Testis (tissue), 3 donors: ENCODE data around the gene LRRFIP1. TPM values are rescaled to one million over a fixed set of nuclear protein-coding genes. Genes with fewer than 3 reads are reported as not detected.

Source experiments
- DNase-seq: peaks from one replicate; pipeline ENCODE4 v3.0.0-alpha.2; 2019
- H3K27ac ChIP-seq, 2 donors: fragments of 200-600 bp; sonication (generic); one replicate each; pipeline ENCODE4 v1.5.1; 2019
- H3K27me3 ChIP-seq: fragments of 200-600 bp; sonication (generic); one replicate; pipeline ENCODE4 v1.5.1; 2019
- H3K36me3 ChIP-seq: fragments of 200-600 bp; sonication (generic); one replicate; pipeline ENCODE4 v1.5.1; 2017; ENCODE audit warnings: low read depth; ENCODE audit errors: missing control alignments
- H3K4me1 ChIP-seq: fragments of 200-600 bp; sonication (generic); one replicate; pipeline ENCODE4 v1.5.1; 2019
- H3K4me3 ChIP-seq, 2 donors: fragments of 200-600 bp; sonication (generic); one replicate each; pipeline ENCODE4 v1.5.1; 2017 to 2019
- H3K9me3 ChIP-seq: fragments of 200-600 bp; sonication (generic); one replicate; pipeline ENCODE4 v1.5.1; 2017
- POLR2A ChIP-seq: fragments of 450-650 bp; IDR thresholded peaks from one replicate; pipeline ENCODE4 v1.6.1; 2017; ENCODE audit warnings: antibody characterized with exemption, mild to moderate bottlenecking, moderate library complexity
- WGBS, 2 donors: methylation state at CpG; one replicate each; pipeline ENCODE4 v1.1.5; 2018; 5-methylcytosine and 5-hydroxymethylcytosine counted together
- intact Hi-C: fragments of 100-400 bp; cut with DNase I; formaldehyde crosslinking; loops from one replicate; pipeline ENCODE4 v1.15.1; 2023; ENCODE audit warnings: low total_unique reads
- polyA plus RNA-seq: library from polyadenylated mRNA; stranded (reverse); fragments of 350-450 nt; fragmentation: Illumina TruSeq; extraction: RNeasy Lipid Tissue Mini Kit (QIAGEN cat#74804); gene quantifications from one replicate; pipeline ENCODE4 v1.2.3, GENCODE V29; 2014; ENCODE audit warnings: low read depth, low replicate concordance; ENCODE audit not compliant: insufficient read depth
- total RNA-seq, 2 donors: library from RNA; depleted of rRNA; stranded (reverse); fragments of >200 nt; gene quantifications; one replicate each; pipeline ENCODE4 v1.2.3, GENCODE V29; 2016
- TF ChIP-seq, protein P1 (sequence below), 3 experiments: fragments of 450-650 bp in 2 of 3; fragments of 200-600 bp in 1 of 3; sonication (generic) in 1 of 3; IDR thresholded peaks; one replicate each; pipeline ENCODE4 v1.5.1; 2016 to 2019; ENCODE audit warnings: antibody characterized with exemption in 3 of 3, mild to moderate bottlenecking in 2 of 3, moderate library complexity in 1 of 3

LRRFIP1 gene
- total and polyA plus RNA-seq, 3 donors from 2014 or later = 17.4 to 33.5 (median 25.5) TPM

- 34 to 54% methylated on average over 11 to 16 of the region's 16 CpGs for WGBS, 2 donors
- Histone ChIP-seq H3K9me3 (no peaks in the 10 kb centered on the region), H3K36me3 (no peaks in the 10 kb centered on the region), H3K27ac (peak overlapping the region in 1 of 2 donors; percentile 9), H3K27me3 (no peaks in the 10 kb centered on the region), H3K4me3 (no peak overlapping the region), H3K4me1 (no peaks in the 10 kb centered on the region)
- TF ChIP-seq, protein P1, sequence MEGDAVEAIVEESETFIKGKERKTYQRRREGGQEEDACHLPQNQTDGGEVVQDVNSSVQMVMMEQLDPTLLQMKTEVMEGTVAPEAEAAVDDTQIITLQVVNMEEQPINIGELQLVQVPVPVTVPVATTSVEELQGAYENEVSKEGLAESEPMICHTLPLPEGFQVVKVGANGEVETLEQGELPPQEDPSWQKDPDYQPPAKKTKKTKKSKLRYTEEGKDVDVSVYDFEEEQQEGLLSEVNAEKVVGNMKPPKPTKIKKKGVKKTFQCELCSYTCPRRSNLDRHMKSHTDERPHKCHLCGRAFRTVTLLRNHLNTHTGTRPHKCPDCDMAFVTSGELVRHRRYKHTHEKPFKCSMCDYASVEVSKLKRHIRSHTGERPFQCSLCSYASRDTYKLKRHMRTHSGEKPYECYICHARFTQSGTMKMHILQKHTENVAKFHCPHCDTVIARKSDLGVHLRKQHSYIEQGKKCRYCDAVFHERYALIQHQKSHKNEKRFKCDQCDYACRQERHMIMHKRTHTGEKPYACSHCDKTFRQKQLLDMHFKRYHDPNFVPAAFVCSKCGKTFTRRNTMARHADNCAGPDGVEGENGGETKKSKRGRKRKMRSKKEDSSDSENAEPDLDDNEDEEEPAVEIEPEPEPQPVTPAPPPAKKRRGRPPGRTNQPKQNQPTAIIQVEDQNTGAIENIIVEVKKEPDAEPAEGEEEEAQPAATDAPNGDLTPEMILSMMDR (IDR thresholded peaks at IDR 0.05) = no peak
- no peak for TF ChIP-seq POLR2A
- peak; percentile 42 for DNase-seq
- intact Hi-C loops = no loop called here
These were observed 27.1 kb upstream of the LRRFIP1 start for GRCh38 chr2:237600205-237600846.

DNA sequence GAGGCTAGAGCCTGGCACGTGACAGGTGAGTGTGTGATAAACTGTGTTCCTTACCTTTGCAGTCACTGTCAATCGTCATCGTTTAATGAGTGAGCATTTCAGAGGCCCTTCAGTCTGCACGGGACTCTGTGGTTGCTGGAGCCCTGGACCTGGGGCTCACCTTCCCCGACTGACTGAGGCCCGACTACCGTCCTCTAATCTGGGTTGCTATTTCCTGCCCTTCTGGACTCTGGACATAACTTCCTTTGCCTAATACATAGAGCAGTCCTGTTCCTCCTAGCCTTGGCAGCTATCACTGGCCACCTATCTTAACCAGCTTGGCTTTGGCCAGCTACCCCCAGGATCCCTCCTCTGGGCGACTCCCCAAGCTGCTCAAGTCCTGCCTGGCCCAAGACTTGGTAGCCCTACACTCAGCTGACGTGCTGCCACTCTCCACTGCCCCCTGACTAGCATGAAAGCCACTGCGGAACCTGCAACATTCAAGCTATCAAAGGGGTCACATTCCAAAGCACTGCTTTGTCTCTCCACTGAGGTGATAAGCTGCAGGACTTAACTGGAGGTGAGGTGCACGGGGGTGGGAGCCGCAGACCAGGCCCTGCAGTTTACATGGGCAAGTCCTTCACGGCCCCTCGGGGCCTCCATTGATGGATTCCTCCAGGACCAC, 25.8 kb upstream of the LRRFIP1 start:
- 84 to 86% methylated on average over 12 to 14 of the region's 14 CpGs for WGBS, 2 donors
- Histone ChIP-seq H3K36me3 (no peaks in the 10 kb centered on the region), H3K27me3 (no peaks in the 10 kb centered on the region), H3K27ac (no peak overlapping the region), H3K4me3 (no peak overlapping the region), H3K9me3 (no peaks in the 10 kb centered on the region), H3K4me1 (no peaks in the 10 kb centered on the region)
- TF ChIP-seq POLR2A = no peak
- TF ChIP-seq, protein P1 (IDR thresholded peaks at IDR 0.05) = no peak
- intact Hi-C loops = no loop called here
- no peak for DNase-seq

DNA sequence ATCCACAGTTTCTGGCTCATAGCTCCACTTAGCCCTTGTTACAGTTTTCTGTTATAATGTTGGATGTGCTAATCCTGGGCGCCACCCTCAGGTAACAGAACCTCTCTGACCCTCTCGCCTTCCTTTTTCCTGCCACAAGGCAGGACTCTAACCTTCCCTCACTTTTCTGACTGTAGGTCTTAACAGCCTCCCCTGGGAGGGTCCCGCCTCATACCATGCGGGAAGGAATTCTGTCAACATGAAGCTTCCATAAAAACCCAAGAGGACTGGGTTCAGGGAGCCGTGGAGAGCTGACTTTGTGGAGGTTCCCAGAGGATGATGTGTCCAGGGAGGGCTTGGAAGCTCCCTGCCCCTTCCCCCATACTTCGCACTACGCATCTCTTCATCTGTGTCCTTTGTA, 25.0 kb upstream of the LRRFIP1 start:
- H3K4me1 ChIP-seq = no peaks in the 10 kb centered on the region
- DNase-seq = no peak
- no peaks in the 10 kb centered on the region for H3K36me3 ChIP-seq
- WGBS, 2 donors = 94 to 95% methylated on average over 7 of the region's 7 CpGs
- no peak overlapping the region for H3K4me3 ChIP-seq
- intact Hi-C loops = no loop called here
- H3K27me3 ChIP-seq = no peaks in the 10 kb centered on the region
- H3K9me3 ChIP-seq = no peaks in the 10 kb centered on the region
- no peak for TF ChIP-seq POLR2A
- TF ChIP-seq, protein P1 (IDR thresholded peaks at IDR 0.05) = no peak
- H3K27ac ChIP-seq = no peak overlapping the region

DNA sequence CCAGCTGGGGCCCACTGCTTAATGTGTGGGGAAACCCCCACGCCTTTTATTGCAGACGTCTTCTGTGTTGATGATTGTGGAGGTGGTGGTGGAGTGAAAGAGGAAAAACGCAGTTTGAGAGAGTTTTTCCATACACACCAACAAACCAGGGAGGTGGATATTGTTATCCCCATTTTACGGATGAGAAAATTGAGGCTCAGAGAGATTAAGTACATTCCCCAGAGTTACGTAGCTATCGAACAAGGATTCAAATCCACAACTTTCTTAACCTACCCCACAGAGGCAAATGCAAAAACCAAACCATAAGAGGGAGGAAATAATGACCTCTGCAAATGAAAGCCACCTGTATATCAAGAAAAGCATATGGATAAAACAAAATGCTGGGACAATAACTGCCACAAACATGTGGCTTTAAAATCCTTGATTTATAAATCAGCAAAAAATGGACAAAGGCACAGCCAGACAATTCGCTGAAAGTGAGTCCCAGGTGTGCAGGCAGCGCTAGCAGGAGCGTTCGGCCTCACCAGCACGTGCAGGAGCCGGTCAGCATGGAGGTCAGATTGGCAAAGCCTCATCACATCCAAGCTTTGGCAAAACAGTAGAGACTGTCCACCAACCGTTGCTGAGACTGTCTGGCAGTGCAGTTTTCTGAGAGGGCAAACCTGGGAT, 24.2 kb upstream of the LRRFIP1 start:
- no peak for TF ChIP-seq POLR2A
- TF ChIP-seq, protein P1 (IDR thresholded peaks at IDR 0.05) = no peak
- 87 to 88% methylated on average over 13 of the region's 13 CpGs for WGBS, 2 donors
- Histone ChIP-seq H3K27me3 (no peaks in the 10 kb centered on the region), H3K4me1 (no peaks in the 10 kb centered on the region), H3K36me3 (no peaks in the 10 kb centered on the region), H3K4me3 (no peak overlapping the region), H3K27ac (no peak overlapping the region), H3K9me3 (no peaks in the 10 kb centered on the region)
- no peak for DNase-seq
- intact Hi-C loops = no loop called here
